Gastrocnemius medialis (tissue), 4 donors: ENCODE data around the gene KNDC1. TPM values are rescaled to one million over a fixed set of nuclear protein-coding genes. Genes with fewer than 3 reads are reported as not detected.

ENCODE experiments used
- ATAC-seq, 2 donors: fragments of 150-250 bp; one replicate each; pipeline ENCODE4 v1.9.1; 2016
- DNase-seq, 2 donors: peaks; one replicate each; pipeline ENCODE4 v3.0.0-alpha.2; 2019
- H3K27ac ChIP-seq, 4 donors: fragments of 200-600 bp; sonication (generic); 1 replicate in 1 of 4; 2 replicates in 3 of 4; pipeline ENCODE4 v1.5.1; 2016 to 2018; ENCODE audit warnings: mild to moderate bottlenecking in 2 of 4, moderate library complexity in 1 of 4
- H3K27me3 ChIP-seq, 3 donors: fragments of 200-600 bp; sonication (generic) in 2 of 3; 1 replicate in 1 of 3; 2 replicates in 2 of 3; pipeline versions ENCODE4 v1.5.1 to v1.6.0; 2016 to 2019; ENCODE audit warnings: mild to moderate bottlenecking in 1 of 3, moderate library complexity in 1 of 3
- H3K36me3 ChIP-seq, 2 donors: fragments of 200-600 bp; sonication (generic) in 1 of 2; one replicate each; pipeline ENCODE4 v1.5.1; 2017 to 2018
- H3K4me1 ChIP-seq, 2 donors: fragments of 200-600 bp; sonication (generic) in 1 of 2; one replicate each; pipeline ENCODE4 v1.5.1; 2016 to 2017; ENCODE audit warnings: mild to moderate bottlenecking in 2 of 2
- H3K4me3 ChIP-seq, 4 donors: fragments of 200-600 bp; sonication (generic) in 3 of 4; 1 replicate in 1 of 4; 2 replicates in 3 of 4; pipeline ENCODE4 v1.5.1; 2016 to 2019; ENCODE audit warnings: mild to moderate bottlenecking in 2 of 4
- H3K9me3 ChIP-seq, 3 donors: fragments of 200-600 bp; sonication (generic) in 2 of 3; 1 replicate in 1 of 3; 2 replicates in 2 of 3; pipeline ENCODE4 v1.5.1; 2016 to 2019
- POLR2A ChIP-seq, 2 donors: fragments of 450-650 bp; IDR thresholded peaks; one replicate each; pipeline ENCODE4 v1.6.1; 2017; ENCODE audit warnings: antibody characterized with exemption in 2 of 2, mild to moderate bottlenecking in 2 of 2, moderate library complexity in 2 of 2
- in situ Hi-C, 4 donors: fragments of 200-750 bp; cut with MboI; loops; one replicate each; pipeline versions ENCODE4 v1.15.0 to v1.8.0; 2017; ENCODE audit warnings: low sequenced_read_pairs in 4 of 4
- intact Hi-C: fragments of 100-400 bp; cut with DNase I; formaldehyde crosslinking; loops from one replicate; pipeline ENCODE4 v1.15.1; 2023; ENCODE audit warnings: low total_unique reads
- total RNA-seq, 4 donors: library from RNA; depleted of rRNA; stranded (reverse); fragments of >200 nt; gene quantifications; one replicate each; pipeline versions ENCODE4 v1.1.0 to v1.2.3, GENCODE V29; 2016
- TF ChIP-seq, protein P1 (sequence below), 5 experiments: fragments of 450-650 bp in 3 of 5; fragments of 200-600 bp in 2 of 5; sonication (generic) in 2 of 5; IDR thresholded peaks in 4 of 5; conservative IDR thresholded peaks in 1 of 5; 1 replicate in 4 of 5; 2 replicates in 1 of 5; pipeline ENCODE4 v1.5.1; 2016 to 2019; ENCODE audit warnings: antibody characterized with exemption in 5 of 5, mild to moderate bottlenecking in 3 of 5, moderate library complexity in 3 of 5

The KNDC1 gene
- total RNA-seq, 4 donors from 2014 or later, result 0.04 to 0.13 TPM; not detected in 2

DNA sequence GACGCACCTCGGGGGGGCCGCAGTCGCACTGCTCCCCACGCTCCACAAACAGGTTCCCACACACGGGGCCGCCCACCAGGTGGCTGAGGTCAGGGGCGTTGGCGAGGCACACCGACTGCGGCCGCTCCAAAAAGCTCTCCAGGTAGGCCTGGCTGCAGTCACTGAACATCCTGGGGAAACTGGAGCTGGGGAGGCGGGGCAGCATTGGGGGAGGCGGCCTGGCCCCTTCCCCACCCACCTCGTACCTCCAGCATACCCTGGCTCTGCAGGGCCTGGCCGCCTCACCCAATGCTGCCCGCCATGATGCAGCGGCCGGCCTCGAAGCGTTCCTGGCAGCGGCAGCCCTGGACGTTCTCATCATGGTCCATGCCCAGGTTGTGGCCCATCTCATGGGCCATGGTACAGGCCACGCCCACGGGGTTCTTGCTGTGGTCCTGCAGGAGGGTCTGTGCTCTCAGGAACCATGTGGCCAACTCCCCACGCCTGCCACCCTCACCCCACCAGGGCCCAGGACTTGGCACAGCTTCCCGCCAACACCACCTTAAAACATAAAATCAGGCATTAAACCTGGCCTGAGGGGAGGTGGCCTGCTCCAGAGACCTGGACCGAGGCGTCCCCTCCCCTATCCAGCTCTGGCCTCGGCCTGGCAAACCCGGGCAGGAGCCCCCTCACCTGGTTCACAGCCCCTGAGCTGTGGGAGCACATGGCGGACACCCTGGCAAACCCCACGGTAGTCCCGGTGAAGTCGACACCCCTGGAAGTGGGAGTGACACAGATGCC, 111.7 kb downstream of the KNDC1 start:
- DNase-seq (no peak), ATAC-seq (no peak)
- Histone ChIP-seq H3K4me3 (no peak overlapping the region), H3K27me3 (peaks cover 13 to 18% (median 15%) of the 10 kb centered on the region in 3 donors), H3K4me1 (no peaks in the 10 kb centered on the region), H3K9me3 (no peaks in the 10 kb centered on the region), H3K36me3 (no peaks in the 10 kb centered on the region), H3K27ac (no peak overlapping the region)
- intact Hi-C loops (no loop called here), in situ Hi-C loops (no loop called here)
- no peak for TF ChIP-seq POLR2A (IDR thresholded peaks at IDR 0.05)
- TF ChIP-seq, protein P1, sequence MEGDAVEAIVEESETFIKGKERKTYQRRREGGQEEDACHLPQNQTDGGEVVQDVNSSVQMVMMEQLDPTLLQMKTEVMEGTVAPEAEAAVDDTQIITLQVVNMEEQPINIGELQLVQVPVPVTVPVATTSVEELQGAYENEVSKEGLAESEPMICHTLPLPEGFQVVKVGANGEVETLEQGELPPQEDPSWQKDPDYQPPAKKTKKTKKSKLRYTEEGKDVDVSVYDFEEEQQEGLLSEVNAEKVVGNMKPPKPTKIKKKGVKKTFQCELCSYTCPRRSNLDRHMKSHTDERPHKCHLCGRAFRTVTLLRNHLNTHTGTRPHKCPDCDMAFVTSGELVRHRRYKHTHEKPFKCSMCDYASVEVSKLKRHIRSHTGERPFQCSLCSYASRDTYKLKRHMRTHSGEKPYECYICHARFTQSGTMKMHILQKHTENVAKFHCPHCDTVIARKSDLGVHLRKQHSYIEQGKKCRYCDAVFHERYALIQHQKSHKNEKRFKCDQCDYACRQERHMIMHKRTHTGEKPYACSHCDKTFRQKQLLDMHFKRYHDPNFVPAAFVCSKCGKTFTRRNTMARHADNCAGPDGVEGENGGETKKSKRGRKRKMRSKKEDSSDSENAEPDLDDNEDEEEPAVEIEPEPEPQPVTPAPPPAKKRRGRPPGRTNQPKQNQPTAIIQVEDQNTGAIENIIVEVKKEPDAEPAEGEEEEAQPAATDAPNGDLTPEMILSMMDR (IDR thresholded peaks at IDR 0.05 in 4 of 5, conservative IDR thresholded peaks at IDR 0.05 in 1 of 5), result no peak

DNA sequence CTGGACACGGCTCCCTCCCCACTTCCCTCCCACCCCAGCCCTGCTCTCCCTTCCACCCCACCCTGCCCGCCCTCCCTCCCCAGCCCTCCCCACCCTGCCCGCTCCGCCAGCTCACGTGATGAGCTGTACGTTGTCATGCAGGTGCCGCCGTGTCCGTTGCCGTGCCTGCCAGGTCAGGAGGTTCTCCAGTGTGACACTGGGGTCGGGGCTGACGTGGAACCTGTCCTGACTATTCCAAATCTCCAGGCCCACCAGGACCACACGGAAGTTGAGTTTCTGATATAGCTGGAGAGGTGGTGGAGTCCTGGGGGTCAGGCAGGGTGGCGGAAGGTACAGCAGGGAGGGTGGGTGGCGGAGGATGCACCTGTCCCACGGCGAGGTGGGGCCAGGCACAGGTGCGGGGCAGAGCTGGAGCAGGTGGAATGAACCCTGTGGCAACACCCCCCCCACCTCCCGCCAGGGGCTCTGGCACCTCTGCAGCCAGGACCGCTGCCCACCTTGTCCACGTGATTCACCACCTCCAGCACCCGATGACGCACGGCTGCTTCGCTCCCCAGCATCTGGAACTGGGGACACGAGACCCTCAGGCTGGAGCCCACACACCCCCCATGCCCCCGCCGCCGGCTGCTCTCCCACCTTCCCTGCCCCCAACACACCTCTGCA, 112.4 kb downstream of the KNDC1 start:
- Histone ChIP-seq H3K4me1 (no peaks in the 10 kb centered on the region), H3K36me3 (no peaks in the 10 kb centered on the region), H3K4me3 (no peak overlapping the region), H3K27ac (no peak overlapping the region), H3K27me3 (peaks cover 18 to 21% (median 18%) of the 10 kb centered on the region in 3 donors), H3K9me3 (no peaks in the 10 kb centered on the region)
- DNase-seq (no peak), ATAC-seq (no peak)
- TF ChIP-seq, protein P1 (IDR thresholded peaks at IDR 0.05 in 4 of 5, conservative IDR thresholded peaks at IDR 0.05 in 1 of 5), result no peak
- no peak for TF ChIP-seq POLR2A (IDR thresholded peaks at IDR 0.05)
- in situ Hi-C loops, result no loop called here
- intact Hi-C loops, result no loop called here

DNA sequence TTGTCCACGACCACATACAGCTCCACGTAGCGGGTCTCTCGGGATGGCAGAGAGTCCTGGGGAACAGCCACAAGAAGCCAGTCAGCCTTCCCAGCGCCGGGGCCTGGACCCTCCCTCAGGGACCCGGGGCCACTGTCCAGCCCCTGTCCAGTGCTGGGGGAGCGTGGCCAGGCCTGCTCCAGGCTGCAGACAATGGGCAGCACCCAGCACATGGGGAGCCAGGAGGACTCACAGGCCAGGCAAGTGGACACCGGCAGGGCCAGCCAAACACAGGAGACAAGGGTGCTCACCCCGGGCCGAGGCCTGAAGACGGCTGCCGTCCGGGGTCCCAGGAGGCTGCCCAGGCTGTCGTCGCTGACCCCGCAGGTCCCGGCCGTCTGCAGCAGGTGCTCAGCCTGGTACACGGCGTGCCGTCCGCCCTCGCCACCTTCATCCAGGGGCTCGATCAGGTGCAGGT, 113.0 kb downstream of the KNDC1 start:
- DNase-seq (no peak), ATAC-seq (no peak)
- intact Hi-C loops, result no loop called here
- Histone ChIP-seq H3K27me3 (peaks cover 18 to 22% (median 18%) of the 10 kb centered on the region in 3 donors), H3K4me3 (no peak overlapping the region), H3K9me3 (no peaks in the 10 kb centered on the region), H3K4me1 (no peaks in the 10 kb centered on the region), H3K27ac (no peak overlapping the region), H3K36me3 (no peaks in the 10 kb centered on the region)
- in situ Hi-C loops, result no loop called here
- TF ChIP-seq, protein P1 (IDR thresholded peaks at IDR 0.05 in 4 of 5, conservative IDR thresholded peaks at IDR 0.05 in 1 of 5), result no peak
- TF ChIP-seq POLR2A (IDR thresholded peaks at IDR 0.05), result no peak

DNA sequence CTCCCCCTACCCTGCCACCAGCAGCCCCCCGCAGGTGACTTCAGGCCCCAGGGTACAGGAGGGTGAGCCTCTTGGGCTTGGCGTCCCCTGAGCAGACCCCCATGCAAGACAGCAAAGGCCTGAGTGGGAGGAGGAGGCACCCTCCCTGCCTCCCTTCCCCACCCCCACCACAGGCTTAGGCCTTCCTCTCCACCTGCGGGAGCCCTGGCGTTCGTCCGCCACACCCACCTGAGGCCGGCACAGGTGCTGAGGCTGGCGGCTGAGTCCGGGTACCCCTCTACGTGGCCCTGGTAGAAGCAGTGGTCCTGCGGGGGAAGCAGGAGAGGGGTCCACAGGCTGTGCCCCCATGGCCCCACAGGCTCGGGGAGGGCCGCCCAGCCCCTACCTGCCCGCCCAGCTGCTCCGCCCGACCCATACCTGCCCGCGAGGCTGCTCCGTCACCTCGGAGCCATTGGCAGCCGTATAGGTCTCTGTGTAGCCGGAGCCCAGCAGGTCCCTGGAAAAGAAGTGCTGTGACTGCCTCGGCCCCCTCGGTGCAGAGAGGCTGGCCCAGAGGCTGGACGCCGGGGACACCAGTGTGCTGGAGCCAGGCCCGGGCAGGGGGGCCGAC, 113.6 kb downstream of the KNDC1 start:
- H3K36me3 ChIP-seq, result no peaks in the 10 kb centered on the region
- in situ Hi-C loops, result no loop called here

More for the DNA sequence above, 113.6 kb downstream of the KNDC1 start:
- Histone ChIP-seq H3K4me1 (no peaks in the 10 kb centered on the region), H3K4me3 (no peak overlapping the region), H3K9me3 (no peaks in the 10 kb centered on the region), H3K27me3 (peaks cover 18 to 22% (median 18%) of the 10 kb centered on the region in 3 donors), H3K27ac (no peak overlapping the region)
- DNase-seq (no peak), ATAC-seq (no peak)
- TF ChIP-seq POLR2A (IDR thresholded peaks at IDR 0.05), result no peak
- TF ChIP-seq, protein P1 (IDR thresholded peaks at IDR 0.05 in 4 of 5, conservative IDR thresholded peaks at IDR 0.05 in 1 of 5), result no peak
- intact Hi-C loops, result no loop called here
